CD4-positive, alpha-beta T cell (primary cell): ENCODE measurements around the gene GTF3C6. TPM values are rescaled to one million over a fixed set of nuclear protein-coding genes. Genes with fewer than 3 reads are reported as not detected.
"Not testable (repeated sequence)": the region's sequence is repeated elsewhere in the genome, so short reads cannot be mapped to it uniquely, and the experiment has no call there.

Experiments used
- ATAC-seq: fragments of 200-7000 bp; cut with Tn5 transposase; one replicate; pipeline ENCODE4 v1.10.0; 2022; ENCODE audit warnings: mild to moderate bottlenecking; ENCODE audit not compliant: poor library complexity
- CTCF ChIA-PET: fragments of 350-600 bp; sonication (Branson Sonifier 250); formaldehyde crosslinking; loops from one replicate; lab custom pipeline; 2021; ENCODE audit warnings: antibody characterized with exemption, inconsistent platforms; lab: Charles Lee
- POLR2A ChIA-PET: fragments of 350-600 bp; sonication (Branson Sonifier 250); formaldehyde crosslinking; loops from one replicate; lab custom pipeline; 2021; ENCODE audit warnings: antibody characterized with exemption, inconsistent platforms; lab: Charles Lee
- DNase-seq, 14 experiments: peaks; one replicate each; pipeline ENCODE4 v3.0.0-alpha.2; 2013 to 2020; ENCODE audit warnings: mixed read lengths in 2 of 14
- H3K27ac ChIP-seq, 2 donors: one replicate each; pipeline versions ENCODE4 v1.5.1 to v1.7.0; 2013; ENCODE audit warnings: low read length in 2 of 2, low read depth in 1 of 2, mild to moderate bottlenecking in 1 of 2
- H3K27me3 ChIP-seq, 2 experiments: 1 replicate in 1 of 2; 2 replicates in 1 of 2; pipeline versions ENCODE4 v1.6.1 to v1.7.0; 2013; ENCODE audit warnings: low read length in 2 of 2, control low read depth in 1 of 2, mild to moderate bottlenecking in 1 of 2, moderate library complexity in 1 of 2; ENCODE audit not compliant: insufficient read depth in 2 of 2, control insufficient read depth in 1 of 2
- H3K36me3 ChIP-seq: one replicate; pipeline ENCODE4 v1.6.1; 2013; ENCODE audit warnings: low read length, control low read depth; ENCODE audit not compliant: insufficient read depth
- H3K4me1 ChIP-seq: one replicate; pipeline ENCODE4 v1.6.1; 2013; ENCODE audit warnings: low read length, control low read depth; ENCODE audit not compliant: insufficient read depth
- H3K4me3 ChIP-seq: one replicate; pipeline ENCODE4 v1.5.1; 2013; ENCODE audit warnings: mild to moderate bottlenecking, low read length, moderate library complexity
- H3K9me3 ChIP-seq, 2 experiments: 1 replicate in 1 of 2; 2 replicates in 1 of 2; pipeline versions ENCODE4 v1.6.1 to v1.7.0; 2013; ENCODE audit warnings: low read length in 2 of 2, mild to moderate bottlenecking in 2 of 2, control low read depth in 1 of 2, moderate library complexity in 1 of 2; ENCODE audit not compliant: control insufficient read depth in 1 of 2, insufficient read depth in 1 of 2
- H3K27ac Mint-ChIP-seq: one replicate; pipeline ENCODE4 v1.8.0; 2020; ENCODE audit warnings: mixed read lengths
- H3K27me3 Mint-ChIP-seq: one replicate; pipeline ENCODE4 v1.8.0; 2021; ENCODE audit warnings: mixed read lengths
- H3K36me3 Mint-ChIP-seq: one replicate; pipeline ENCODE4 v1.8.0; 2021; ENCODE audit warnings: low read depth, mixed read lengths
- H3K4me1 Mint-ChIP-seq: one replicate; pipeline ENCODE4 v1.8.0; 2021; ENCODE audit warnings: low read depth, mixed read lengths
- H3K4me3 Mint-ChIP-seq: one replicate; pipeline ENCODE4 v1.8.0; 2020; ENCODE audit warnings: mild to moderate bottlenecking, mixed read lengths
- H3K9me3 Mint-ChIP-seq: one replicate; pipeline ENCODE4 v1.8.0; 2020; ENCODE audit warnings: mixed read lengths
- CTCF ChIP-seq: fragments of 200-600 bp; IDR thresholded peaks from one replicate; pipeline ENCODE4 v1.8.0; 2022; ENCODE audit warnings: antibody characterized with exemption, mild to moderate bottlenecking
- intact Hi-C, 2 experiments: fragments of 100-400 bp; cut with DNase I in 1 of 2; cut with micrococcal nuclease in 1 of 2; formaldehyde crosslinking; loops; one replicate each; pipeline versions ENCODE4 v1.15.1 to v1.9.0; 2023 to 2025; cut with DNase I, micrococcal nuclease
- total RNA-seq, 174 experiments: library from RNA in 2 of 174; stranded (reverse) in 2 of 174; gene quantifications; one replicate each; pipeline ENCODE4 v1.2.3 and lab custom pipeline; 2021 to 2026

GTF3C6 gene
- total RNA-seq, 2 experiments from 2014 or later = 17.9 to 19.2 TPM

DNA sequence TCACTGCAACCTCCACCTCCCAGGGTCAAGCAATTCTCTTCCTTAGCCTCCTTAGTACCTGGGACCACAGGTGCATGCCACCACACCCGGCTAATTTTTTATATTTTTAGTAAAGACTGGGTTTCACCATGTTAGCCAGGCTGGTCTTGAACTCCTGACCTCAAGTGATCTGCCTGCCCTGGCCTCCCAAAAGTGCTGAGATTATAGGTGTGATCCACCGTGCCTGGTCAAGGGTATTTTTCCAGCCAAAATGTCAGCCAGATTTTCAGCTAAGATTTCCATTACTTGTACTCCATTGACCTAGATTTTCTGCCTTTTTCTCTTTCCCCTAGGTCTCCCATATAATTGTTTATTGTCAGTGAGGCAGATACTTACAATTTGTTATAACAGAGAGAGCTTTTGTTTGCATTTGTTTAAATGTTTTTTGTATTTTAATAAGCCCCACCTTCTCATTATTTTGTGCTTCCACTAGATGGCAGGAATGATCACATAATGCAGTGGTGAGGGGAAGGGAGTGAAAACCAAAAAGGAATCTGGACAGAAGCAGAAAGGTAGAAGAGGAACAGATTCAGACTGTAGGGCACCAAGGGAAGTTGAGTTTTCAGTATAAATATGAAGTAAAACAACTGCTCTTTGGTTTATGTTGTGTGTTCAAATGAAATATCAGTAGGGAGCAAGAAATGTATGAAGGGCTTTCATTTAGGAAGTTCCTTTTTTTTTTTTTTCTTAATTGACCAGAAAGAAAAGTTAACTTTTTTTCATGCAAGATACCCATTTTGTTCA is 53.0 kb downstream of the GTF3C6 start:
- H3K27ac Mint-ChIP-seq = no peak overlapping the region
- intact Hi-C loops = loop anchor here (1.0 to 10.0 kb wide), 5 partner anchors 45 to 1152 kb away; no protein-coding TSS in a partner anchor
- Histone ChIP-seq H3K36me3 (peaks cover 55% of the 10 kb centered on the region), H3K9me3 (no peaks in the 10 kb centered on the region), H3K27ac (no peak overlapping the region), H3K27me3 (no peaks in the 10 kb centered on the region), H3K4me1 (no peaks in the 10 kb centered on the region), H3K4me3 (no peak overlapping the region)
- ChIA-PET POLR2A (no interaction called here), CTCF (interaction anchor here (0.7 to 1.9 kb wide), 8 partner anchors 10 to 1151 kb away, joined by 3 to 6 read pairs (median 3); a partner anchor contains a TSS)
- ATAC-seq (peak; percentile 82), DNase-seq (peak in 4 of 14 experiments; percentile 3 to 64 (median 57))
- H3K27me3 Mint-ChIP-seq = no peaks in the 10 kb centered on the region
- no peaks in the 10 kb centered on the region for H3K9me3 Mint-ChIP-seq
- H3K4me3 Mint-ChIP-seq = no peak overlapping the region
- TF ChIP-seq CTCF = peak; percentile 78
- peaks cover 5% of the 10 kb centered on the region for H3K4me1 Mint-ChIP-seq
- H3K36me3 Mint-ChIP-seq = peaks cover 75% of the 10 kb centered on the region

- Histone ChIP-seq H3K27me3 (no peaks in the 10 kb centered on the region), H3K4me1 (no peaks in the 10 kb centered on the region), H3K36me3 (peaks cover 55% of the 10 kb centered on the region), H3K9me3 (no peaks in the 10 kb centered on the region), H3K4me3 (no peak overlapping the region), H3K27ac (no peak overlapping the region)
- ChIA-PET CTCF (interaction anchor here (1.0 to 1.1 kb wide), 3 partner anchors 15 to 247 kb away, joined by 3 read pairs; a partner anchor contains a TSS), POLR2A (no interaction called here)
- DNase-seq (no peak), ATAC-seq (no peak)
- Mint-ChIP-seq H3K4me3 (no peak overlapping the region), H3K36me3 (peaks cover 77% of the 10 kb centered on the region), H3K4me1 (peaks cover 5% of the 10 kb centered on the region), H3K9me3 (no peaks in the 10 kb centered on the region), H3K27ac (no peak overlapping the region), H3K27me3 (no peaks in the 10 kb centered on the region)
- intact Hi-C loops = loop anchor here (2.0 to 10.0 kb wide), 2 partner anchors 1033 to 1149 kb away; no protein-coding TSS in a partner anchor
- TF ChIP-seq CTCF = no peak
These were observed 53.6 kb downstream of the GTF3C6 start for GRCh38 chr6:111012143-111012452.

DNA sequence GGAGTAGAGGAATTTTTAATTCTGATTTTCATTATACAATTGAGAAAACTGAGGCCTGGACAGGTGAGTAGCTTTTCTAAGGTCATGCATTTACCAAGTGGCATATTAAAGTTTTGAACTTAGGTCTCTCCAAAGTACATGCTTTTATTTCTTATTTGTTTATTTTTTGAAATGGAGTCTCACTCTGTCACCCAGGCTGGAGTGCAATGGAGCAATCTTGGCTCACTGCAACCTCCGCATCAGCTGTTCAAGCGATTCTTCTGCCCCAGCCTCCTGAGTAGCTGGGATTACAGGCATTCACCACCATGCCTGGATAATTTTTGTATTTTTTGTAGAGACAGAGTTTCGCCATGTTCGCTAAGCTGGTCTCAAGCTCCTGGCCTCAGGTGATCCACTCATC is 54.0 kb downstream of the GTF3C6 start:
- H3K27ac ChIP-seq, DNase-seq, POLR2A ChIA-PET, H3K27me3 ChIP-seq, H3K4me3 Mint-ChIP-seq, H3K27me3 Mint-ChIP-seq, H3K27ac Mint-ChIP-seq, H3K9me3 Mint-ChIP-seq, H3K4me1 ChIP-seq, H3K4me1 Mint-ChIP-seq, ATAC-seq, H3K9me3 ChIP-seq, H3K4me3 ChIP-seq: not testable (repeated sequence)
- intact Hi-C loops = loop anchor here (2.0 to 10.0 kb wide), 2 partner anchors 1032 to 1148 kb away; no protein-coding TSS in a partner anchor
- CTCF ChIA-PET = interaction anchor here (1.0 kb wide), 1 partner anchor 45 kb away, joined by 3 read pairs; no protein-coding TSS in a partner anchor
- peaks cover 55% of the 10 kb centered on the region for H3K36me3 ChIP-seq
- H3K36me3 Mint-ChIP-seq = peaks cover 74% of the 10 kb centered on the region
